Testis (tissue), 2 donors: ENCODE results near the gene BAK1.
A peak's percentile ranks its signal among the peaks of the same experiment; 100 is the strongest.

Experiments used
- CTCF ChIP-seq, 3 experiments: fragments of 450-650 bp in 2 of 3; fragments of 200-600 bp in 1 of 3; sonication (generic) in 1 of 3; IDR thresholded peaks; one replicate each; pipeline ENCODE4 v1.5.1; 2016 to 2019; ENCODE audit warnings: antibody characterized with exemption in 3 of 3, mild to moderate bottlenecking in 2 of 3, moderate library complexity in 1 of 3
- POLR2A ChIP-seq: fragments of 450-650 bp; IDR thresholded peaks from one replicate; pipeline ENCODE4 v1.6.1; 2017; ENCODE audit warnings: antibody characterized with exemption, mild to moderate bottlenecking, moderate library complexity

GRCh38 chr6:33585403-33586107, 5.5 kb upstream of the BAK1 start:
- TF ChIP-seq CTCF (IDR thresholded peaks at IDR 0.05): peak; percentile 98 to 99 (median 98)
- TF ChIP-seq POLR2A: no peak
